Caco-2 (cell line): Measurements from ENCODE around the gene ZNF217. TPM values are rescaled to one million over a fixed set of nuclear protein-coding genes. Genes with fewer than 3 reads are reported as not detected.

ENCODE experiments used
- BruUV-seq: library from RNA; stranded (reverse); fragments of 400-500 nt; replicated peaks from 2 replicates; lab custom pipeline; 2021; lab: Mats Ljungman, UMichigan
- CTCF ChIA-PET: fragments of 300-600 bp; sonication (Branson Sonifier 250); formaldehyde crosslinking; loops from one replicate; lab custom pipeline; 2022; ENCODE audit warnings: antibody characterized with exemption; lab: Charles Lee
- POLR2A ChIA-PET: fragments of 300-600 bp; sonication (Branson Sonifier 250); formaldehyde crosslinking; loops from one replicate; lab custom pipeline; 2022; ENCODE audit warnings: antibody characterized with exemption; lab: Charles Lee
- DNase-seq, 2 experiments: peaks; one replicate each; pipeline versions ENCODE4 v3.0.0 to v3.0.0-alpha.2; 2020 to 2022
- H3K27me3 ChIP-seq: replicated peaks from 2 replicates; pipeline ENCODE4 v1.6.0; 2011; ENCODE audit warnings: low read length; ENCODE audit not compliant: control insufficient read depth, insufficient read depth
- H3K36me3 ChIP-seq: 2 replicates; pipeline ENCODE4 v1.5.1; 2011; ENCODE audit warnings: low read length; ENCODE audit not compliant: control insufficient read depth, insufficient read depth
- H3K4me1 ChIP-seq: fragments of 250-450 bp; sonication (Bioruptor Pico); 2 replicates; pipeline ENCODE4 v1.5.1; 2020; ENCODE audit warnings: mild to moderate bottlenecking
- H3K4me3 ChIP-seq: 2 replicates; pipeline ENCODE4 v1.5.1; 2011; ENCODE audit warnings: low read depth, mild to moderate bottlenecking, control low read depth, low read length
- H3K9me3 ChIP-seq: fragments of 250-450 bp; sonication (Bioruptor Pico); 2 replicates; pipeline ENCODE4 v1.5.1; 2020; ENCODE audit warnings: mild to moderate bottlenecking, moderate library complexity
- H3K27ac Mint-ChIP-seq: one replicate; pipeline ENCODE4 v1.8.0; 2022; ENCODE audit warnings: mixed read lengths; ENCODE audit not compliant: unreplicated experiment
- H3K27me3 Mint-ChIP-seq: one replicate; pipeline ENCODE4 v1.8.0; 2022; ENCODE audit warnings: mixed read lengths; ENCODE audit not compliant: insufficient read depth, unreplicated experiment
- H3K36me3 Mint-ChIP-seq: one replicate; pipeline ENCODE4 v1.8.0; 2022; ENCODE audit warnings: mild to moderate bottlenecking, mixed read lengths; ENCODE audit not compliant: insufficient read depth, unreplicated experiment
- H3K4me1 Mint-ChIP-seq: one replicate; pipeline ENCODE4 v1.8.0; 2022; ENCODE audit warnings: low read depth, mixed read lengths; ENCODE audit not compliant: unreplicated experiment
- H3K4me3 Mint-ChIP-seq: one replicate; pipeline ENCODE4 v1.8.0; 2022; ENCODE audit warnings: mild to moderate bottlenecking, moderate library complexity, mixed read lengths; ENCODE audit not compliant: unreplicated experiment
- H3K9me3 Mint-ChIP-seq: one replicate; pipeline ENCODE4 v1.8.0; 2022; ENCODE audit warnings: mixed read lengths; ENCODE audit not compliant: unreplicated experiment
- CTCF ChIP-seq, 2 experiments: fragments of 200-600 bp in 1 of 2; IDR thresholded peaks; 1 replicate in 1 of 2; 2 replicates in 1 of 2; pipeline versions ENCODE4 v1.5.1 to v1.8.0; 2011 to 2022; ENCODE audit warnings: antibody characterized with exemption in 1 of 2, control low read depth in 1 of 2, inconsistent platforms in 1 of 2, low read depth in 1 of 2, low read length in 1 of 2, mild to moderate bottlenecking in 1 of 2, moderate library complexity in 1 of 2; ENCODE audit not compliant: insufficient read depth in 1 of 2, severe bottlenecking in 1 of 2, unreplicated experiment in 1 of 2
- intact Hi-C: fragments of 100-400 bp; cut with micrococcal nuclease; formaldehyde crosslinking; loops from one replicate; pipeline ENCODE4 v1.10.0; 2022; ENCODE audit not compliant: unreplicated experiment
- total RNA-seq: library from RNA; stranded (reverse); gene quantifications from 2 replicates; pipeline ENCODE4 v1.2.3, GENCODE V29; 2022

The ZNF217 gene
- total RNA-seq, 1 experiment from 2014 or later, result 65.5 TPM

- Mint-ChIP-seq H3K27me3 (no peaks in the 10 kb centered on the region), H3K9me3 (no peaks in the 10 kb centered on the region), H3K27ac (no peak overlapping the region), H3K4me1 (no peaks in the 10 kb centered on the region), H3K4me3 (no peak overlapping the region), H3K36me3 (peaks cover 41% of the 10 kb centered on the region)
- peaks cover 3% of the 10 kb centered on the region for H3K36me3 ChIP-seq
- no peaks in the 10 kb centered on the region for H3K27me3 ChIP-seq
- no peak overlapping the region for H3K4me3 ChIP-seq
- no peak for TF ChIP-seq CTCF (IDR thresholded peaks at IDR 0.05; ENCODE audit: insufficient read depth in 1 of 2, low read depth in 1 of 2, low read length in 1 of 2, severe bottlenecking in 1 of 2, unreplicated experiment in 1 of 2)
- H3K9me3 ChIP-seq, result no peaks in the 10 kb centered on the region
- ChIA-PET CTCF (interaction anchor here (1.5 kb wide), 1 partner anchor 378 kb away, joined by 3 read pairs; no protein-coding TSS in a partner anchor), POLR2A (interaction anchor here (0.7 kb wide), 2 partner anchors 188 kb away, joined by 3 to 4 read pairs; no protein-coding TSS in a partner anchor)
- no peak for DNase-seq
- no TSS peak for BruUV-seq
- intact Hi-C loops, result no loop called here
- no peaks in the 10 kb centered on the region for H3K4me1 ChIP-seq
Measured at GRCh38 chr20:53561505-53561904, 32.1 kb downstream of the ZNF217 start.

- no peaks in the 10 kb centered on the region for H3K9me3 Mint-ChIP-seq
- H3K36me3 Mint-ChIP-seq, result peaks cover 24% of the 10 kb centered on the region
- H3K27ac Mint-ChIP-seq, result no peak overlapping the region
- CTCF ChIA-PET, result no interaction called here
- no peaks in the 10 kb centered on the region for H3K9me3 ChIP-seq
- TF ChIP-seq CTCF (IDR thresholded peaks at IDR 0.05; ENCODE audit: insufficient read depth in 1 of 2, low read depth in 1 of 2, low read length in 1 of 2, severe bottlenecking in 1 of 2, unreplicated experiment in 1 of 2), result no peak
- no peaks in the 10 kb centered on the region for H3K4me1 ChIP-seq
- intact Hi-C loops, result no loop called here
- DNase-seq, result peak in 1 of 2 experiments; percentile 10
- H3K4me1 Mint-ChIP-seq, result no peaks in the 10 kb centered on the region
- no peak overlapping the region for H3K4me3 Mint-ChIP-seq
- 0 out of 2 replicates have a peak, but pooled peaks cover 1% of the 10 kb centered on the region for H3K36me3 ChIP-seq
- POLR2A ChIA-PET, result no interaction called here
- H3K4me3 ChIP-seq, result no peak overlapping the region
- no peaks in the 10 kb centered on the region for H3K27me3 Mint-ChIP-seq
- no peaks in the 10 kb centered on the region for H3K27me3 ChIP-seq
- BruUV-seq, result no TSS peak
Measured at GRCh38 chr20:53559816-53560215, 33.8 kb downstream of the ZNF217 start.

GRCh38 chr20:53557130-53557529, 36.5 kb downstream of the ZNF217 start:
- Histone ChIP-seq H3K4me1 (peaks cover under 1% of the 10 kb centered on the region; the same call in 1 of the 2 replicates), H3K27me3 (no peaks in the 10 kb centered on the region), H3K9me3 (no peaks in the 10 kb centered on the region), H3K4me3 (no peak overlapping the region), H3K36me3 (0 out of 2 replicates have a peak, but pooled peaks cover 1% of the 10 kb centered on the region)
- intact Hi-C loops, result no loop called here
- TF ChIP-seq CTCF (IDR thresholded peaks at IDR 0.05; ENCODE audit: insufficient read depth in 1 of 2, low read depth in 1 of 2, low read length in 1 of 2, severe bottlenecking in 1 of 2, unreplicated experiment in 1 of 2), result no peak
- H3K27ac Mint-ChIP-seq, result no peak overlapping the region
- no peak overlapping the region for H3K4me3 Mint-ChIP-seq
- no peaks in the 10 kb centered on the region for H3K9me3 Mint-ChIP-seq
- H3K27me3 Mint-ChIP-seq, result no peaks in the 10 kb centered on the region
- ChIA-PET POLR2A (interaction anchor here (0.8 kb wide), 1 partner anchor 374 kb away, joined by 3 read pairs; no protein-coding TSS in a partner anchor), CTCF (interaction anchor here (2.1 kb wide), 1 partner anchor 9 kb away, joined by 9 read pairs; no protein-coding TSS in a partner anchor)
- no TSS peak for BruUV-seq
- DNase-seq, result no peak
- no peaks in the 10 kb centered on the region for H3K36me3 Mint-ChIP-seq
- H3K4me1 Mint-ChIP-seq, result peaks cover 1% of the 10 kb centered on the region
